DND-41 (cell line): Measurements from ENCODE around the gene EAF1.

Experiments
- CTCF ChIP-seq: IDR thresholded peaks from 2 replicates; pipeline ENCODE4 v1.5.1; 2012; ENCODE audit warnings: borderline replicate concordance, low read length, moderate library complexity, mild to moderate bottlenecking; ENCODE audit not compliant: poor library complexity, severe bottlenecking; ENCODE audit errors: extremely low read depth
- EZH2 ChIP-seq: IDR thresholded peaks from 3 replicates; pipeline ENCODE4 v1.6.1; 2012; ENCODE audit warnings: borderline replicate concordance, low read depth, mild to moderate bottlenecking, moderate library complexity, low read length, inconsistent platforms; ENCODE audit not compliant: severe bottlenecking

- TF ChIP-seq CTCF (no peak), EZH2 (no peak)
These were observed 27.6 kb downstream of the EAF1 start for GRCh38 chr3:15454965-15455364.
